HG03045 (cell line): ENCODE data around the gene RABGAP1L.

Source experiments
- ATAC-seq: cut with Tn5 transposase; IDR thresholded peaks from one replicate; pipeline ENCODE4 v1.9.1; 2021; ENCODE audit warnings: mild to moderate bottlenecking, moderate library complexity; ENCODE audit not compliant: unreplicated experiment

The RABGAP1L gene

GRCh38 chr1:174971466-174971865 is 812.1 kb downstream of the RABGAP1L start:
- no peak for ATAC-seq

- no peak for ATAC-seq
These were observed 812.6 kb downstream of the RABGAP1L start for GRCh38 chr1:174971902-174972301.

- no peak for ATAC-seq
These were observed 815.4 kb downstream of the RABGAP1L start for GRCh38 chr1:174974711-174975119.

- ATAC-seq: no peak
These were observed 816.4 kb downstream of the RABGAP1L start for GRCh38 chr1:174975764-174976163.

GRCh38 chr1:174976436-174977108 is 817.3 kb downstream of the RABGAP1L start:
- ATAC-seq: no peak

GRCh38 chr1:174982971-174983689 is 823.8 kb downstream of the RABGAP1L start:
- no peak for ATAC-seq

- ATAC-seq: no peak
These were observed 825.6 kb downstream of the RABGAP1L start for GRCh38 chr1:174984952-174985351.

GRCh38 chr1:174988539-174988938 is 829.2 kb downstream of the RABGAP1L start:
- ATAC-seq: no peak

GRCh38 chr1:174988986-174989385 is 829.7 kb downstream of the RABGAP1L start:
- ATAC-seq: peak; percentile 52

- ATAC-seq: no peak
These were observed 830.4 kb downstream of the RABGAP1L start for GRCh38 chr1:174989536-174990220.

- ATAC-seq: no peak
These were observed 831.2 kb downstream of the RABGAP1L start for GRCh38 chr1:174990382-174990999.

GRCh38 chr1:174991473-174991872 is 832.2 kb downstream of the RABGAP1L start:
- no peak for ATAC-seq

- ATAC-seq: no peak
These were observed 835.8 kb downstream of the RABGAP1L start for GRCh38 chr1:174995121-174995520.

GRCh38 chr1:174995916-174996315 is 836.6 kb downstream of the RABGAP1L start:
- ATAC-seq: no peak

- no peak for ATAC-seq
These were observed 837.2 kb downstream of the RABGAP1L start for GRCh38 chr1:174996476-174996875.

- no peak for ATAC-seq
These were observed 837.7 kb downstream of the RABGAP1L start for GRCh38 chr1:174997041-174997440.

- peak; percentile 0 for ATAC-seq
These were observed 839.4 kb downstream of the RABGAP1L start for GRCh38 chr1:174998569-174999215.

- peak; percentile 79 for ATAC-seq
These were observed 840.1 kb downstream of the RABGAP1L start for GRCh38 chr1:174999216-174999935.

GRCh38 chr1:174999936-175000696 is 840.8 kb downstream of the RABGAP1L start, which contains the start of gene CACYBP:
Gene CACYBP, plus strand, starts transcription at chr1:174999947. Its CDS starts 234 bp downstream, at chr1:175000181.
- ATAC-seq: peak; percentile 6
